Activated T-cell treated with anti-CD3 and anti-CD28 coated beads, Interleukin-2, amount 50 U/mL, for 1 hour (primary cell): ENCODE results near the gene MYH7.

Source experiments
- DNase-seq: peaks from one replicate; pipeline ENCODE4 v3.0.0-alpha.2; 2020

Gene MYH7

DNA sequence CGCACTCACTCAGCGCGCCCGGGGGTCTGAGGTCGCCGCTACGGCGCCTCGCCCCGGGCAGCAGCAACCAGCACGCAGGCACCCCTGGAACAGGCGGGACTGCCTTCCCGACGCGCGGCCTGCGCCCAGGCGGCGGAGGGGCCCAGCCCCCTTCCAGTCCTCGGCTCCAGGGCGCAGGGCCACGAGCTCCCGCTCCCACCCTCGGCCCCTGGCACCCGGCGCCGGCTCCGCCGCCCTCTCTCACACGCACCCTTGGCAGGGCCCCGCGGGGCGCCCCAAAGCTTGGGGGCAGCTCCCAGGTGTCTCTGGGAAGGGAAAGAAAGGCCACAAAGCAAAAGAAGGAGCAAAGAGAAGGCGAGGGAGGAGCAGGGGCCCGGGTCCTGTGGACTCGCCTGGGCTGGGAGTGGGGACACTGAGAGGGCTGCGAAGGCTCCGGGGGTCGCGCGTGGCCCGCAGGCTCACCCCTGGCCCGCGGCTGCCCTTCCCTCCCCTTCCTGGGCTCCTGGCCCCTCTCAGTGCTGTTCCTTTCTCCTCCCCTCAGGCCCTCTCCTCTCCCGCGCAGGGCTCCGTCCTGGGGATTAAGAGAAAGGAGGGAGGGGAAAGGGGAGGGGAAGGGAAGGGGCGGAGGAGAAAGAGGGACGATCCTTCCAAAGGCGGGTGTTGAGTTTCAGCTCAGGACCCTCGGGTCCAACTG is 69.6 kb downstream of the MYH7 start:
- no peak for DNase-seq

DNA sequence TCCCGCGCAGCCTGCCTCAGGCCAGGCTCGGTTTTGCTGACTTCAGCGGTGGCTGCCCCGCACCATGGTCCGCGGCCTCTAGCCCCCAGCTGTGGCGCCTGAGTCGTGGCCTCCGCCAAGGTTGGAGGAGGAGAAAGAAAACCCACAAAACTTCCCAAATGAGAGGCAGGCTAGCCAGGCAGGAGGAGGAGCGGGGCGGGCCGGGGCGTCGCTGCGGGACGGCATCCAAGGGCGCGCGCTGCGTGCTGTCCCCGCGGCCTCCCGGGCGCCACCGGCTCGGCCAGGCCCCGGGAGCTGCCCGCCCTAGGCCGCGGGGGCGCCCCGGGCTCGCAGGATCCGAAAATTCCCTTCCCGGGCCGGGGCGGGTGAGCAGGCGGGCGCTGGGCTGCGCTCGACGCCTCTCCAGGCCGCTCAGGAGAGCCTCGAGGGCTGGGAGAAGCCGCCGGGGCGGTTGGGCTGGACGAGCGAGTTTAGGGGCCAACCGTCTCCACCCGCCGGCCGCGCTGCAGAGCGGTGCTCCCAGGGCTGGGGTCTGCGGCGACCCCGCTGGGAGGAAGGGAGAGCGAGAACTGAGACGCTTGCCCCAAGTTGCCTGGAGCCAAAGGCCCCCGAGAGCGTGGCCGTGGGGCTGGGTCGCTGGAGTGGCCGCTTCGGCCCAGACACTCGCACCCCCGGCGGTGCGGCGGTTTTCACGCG is 70.3 kb downstream of the MYH7 start, which contains the start of gene EFS:
TSS of gene EFS (minus strand) at position 137 of the 696 bp plus-strand sequence. CDS start 147 bp downstream, outside the sequence.
- DNase-seq, result no peak

DNA sequence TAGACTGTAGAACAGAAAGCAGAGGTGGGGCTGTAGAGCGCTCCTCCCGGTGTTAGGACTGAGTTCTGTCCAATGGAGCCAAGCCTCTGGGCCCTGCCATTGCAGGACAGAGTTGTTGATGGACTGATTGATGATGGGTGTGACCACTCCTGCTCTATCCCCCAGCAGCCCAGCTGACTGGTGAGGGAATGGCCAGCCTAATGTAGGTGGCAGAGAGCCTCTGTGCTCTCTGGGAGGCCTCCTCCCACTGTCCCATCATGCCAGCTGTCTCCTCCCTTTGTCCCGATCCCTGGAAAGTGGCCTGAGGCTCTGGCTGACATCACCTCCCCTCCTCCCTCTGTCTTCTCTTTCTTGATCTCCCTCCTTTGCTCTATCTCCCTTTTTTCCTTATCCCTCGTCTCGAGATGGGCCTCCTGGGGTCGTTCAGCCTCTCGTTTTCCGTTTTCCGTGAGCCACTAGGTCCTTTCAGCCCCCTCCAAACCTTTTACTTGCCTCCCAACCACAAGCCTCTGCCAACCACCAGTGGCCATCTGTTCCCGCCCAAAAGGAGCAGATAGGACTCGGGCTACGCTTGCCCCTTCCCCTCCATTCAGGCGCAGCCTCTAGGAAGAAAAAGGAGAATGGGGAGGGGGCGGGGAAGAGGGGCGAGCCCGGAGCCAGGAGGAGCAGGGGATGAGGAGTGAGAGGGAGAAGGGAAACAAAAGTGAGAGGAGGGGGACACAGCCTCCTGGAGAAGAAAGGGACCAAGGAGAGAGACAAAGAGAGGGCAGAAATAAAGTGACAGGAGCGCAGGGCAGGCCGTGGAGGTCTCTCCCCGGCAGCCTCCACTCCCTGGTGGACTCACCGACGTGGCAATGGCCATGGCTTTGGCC is 71.1 kb downstream of the MYH7 start:
- no peak for DNase-seq
